ENCODE results near the gene VAV3. TPM values are rescaled to one million over a fixed set of nuclear protein-coding genes. Genes with fewer than 3 reads are reported as not detected.
A peak's percentile ranks its signal among the peaks of the same experiment; 100 is the strongest.

VAV3 gene
- polyA plus RNA-seq, 1 of the 3 experiments (the other 2 are of a cell fraction): not detected

DNA sequence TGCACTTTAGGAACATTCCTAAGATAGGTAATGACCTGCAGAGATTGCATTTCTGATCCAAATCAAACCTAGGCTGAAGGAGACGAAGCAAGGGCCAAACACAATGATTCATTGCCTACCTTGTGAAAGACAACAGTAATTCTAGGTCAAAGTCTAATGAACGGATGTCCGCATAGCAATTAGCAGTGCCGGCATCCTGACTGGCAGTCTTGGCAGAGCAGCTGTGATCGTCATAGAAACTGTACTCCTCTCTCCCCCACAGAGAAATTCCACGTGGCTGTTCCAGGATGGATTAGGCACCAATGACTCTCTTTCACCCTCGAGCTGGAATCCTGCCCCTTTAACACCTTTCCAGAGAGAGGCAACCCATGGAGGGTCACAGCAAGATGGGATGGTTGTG, 28.9 kb upstream of the VAV3 start:
- Histone ChIP-seq H3K9me2 (no peaks in the 10 kb centered on the region), H3K36me3 (replicated peaks in 1 of 2; ENCODE audit: control insufficient read depth in 1 of 2, insufficient read depth in 2 of 2, low read length in 1 of 2) (no peaks in the 10 kb centered on the region), H3K27me3 (ENCODE audit: insufficient read depth) (no peaks in the 10 kb centered on the region), H4K20me1 (ENCODE audit: insufficient read depth) (no peaks in the 10 kb centered on the region), H3K4me1 (ENCODE audit: control insufficient read depth in 1 of 2, insufficient read depth in 2 of 2, low read depth in 1 of 2, low read length in 1 of 2) (no peaks in the 10 kb centered on the region), H3K9me3 (no peaks in the 10 kb centered on the region), H3K4me3 (ENCODE audit: low read depth in 2 of 2, low read length in 1 of 2) (no peak overlapping the region), H3F3A (replicated peaks; ENCODE audit: insufficient read depth) (no peaks in the 10 kb centered on the region), H2AFZ (ENCODE audit: low read depth) (no peak overlapping the region), H3K79me2 (ENCODE audit: insufficient read depth) (no peaks in the 10 kb centered on the region), H3K9ac (no peak overlapping the region), H3K27ac (ENCODE audit: low read depth in 2 of 2, low read length in 1 of 2) (no peak overlapping the region), H3K4me2 (no peak overlapping the region)
- ChIA-PET POLR2A (no interaction called here), CTCF (interaction anchor here (1.1 to 1.5 kb wide), 2 partner anchors 15 to 132 kb away, joined by 3 read pairs; no protein-coding TSS in a partner anchor)
- TF ChIP-seq FOXJ3 (CRISPR knock-in tag; IDR thresholded peaks at IDR 0.05): no peak
- TF ChIP-seq, protein P1, sequence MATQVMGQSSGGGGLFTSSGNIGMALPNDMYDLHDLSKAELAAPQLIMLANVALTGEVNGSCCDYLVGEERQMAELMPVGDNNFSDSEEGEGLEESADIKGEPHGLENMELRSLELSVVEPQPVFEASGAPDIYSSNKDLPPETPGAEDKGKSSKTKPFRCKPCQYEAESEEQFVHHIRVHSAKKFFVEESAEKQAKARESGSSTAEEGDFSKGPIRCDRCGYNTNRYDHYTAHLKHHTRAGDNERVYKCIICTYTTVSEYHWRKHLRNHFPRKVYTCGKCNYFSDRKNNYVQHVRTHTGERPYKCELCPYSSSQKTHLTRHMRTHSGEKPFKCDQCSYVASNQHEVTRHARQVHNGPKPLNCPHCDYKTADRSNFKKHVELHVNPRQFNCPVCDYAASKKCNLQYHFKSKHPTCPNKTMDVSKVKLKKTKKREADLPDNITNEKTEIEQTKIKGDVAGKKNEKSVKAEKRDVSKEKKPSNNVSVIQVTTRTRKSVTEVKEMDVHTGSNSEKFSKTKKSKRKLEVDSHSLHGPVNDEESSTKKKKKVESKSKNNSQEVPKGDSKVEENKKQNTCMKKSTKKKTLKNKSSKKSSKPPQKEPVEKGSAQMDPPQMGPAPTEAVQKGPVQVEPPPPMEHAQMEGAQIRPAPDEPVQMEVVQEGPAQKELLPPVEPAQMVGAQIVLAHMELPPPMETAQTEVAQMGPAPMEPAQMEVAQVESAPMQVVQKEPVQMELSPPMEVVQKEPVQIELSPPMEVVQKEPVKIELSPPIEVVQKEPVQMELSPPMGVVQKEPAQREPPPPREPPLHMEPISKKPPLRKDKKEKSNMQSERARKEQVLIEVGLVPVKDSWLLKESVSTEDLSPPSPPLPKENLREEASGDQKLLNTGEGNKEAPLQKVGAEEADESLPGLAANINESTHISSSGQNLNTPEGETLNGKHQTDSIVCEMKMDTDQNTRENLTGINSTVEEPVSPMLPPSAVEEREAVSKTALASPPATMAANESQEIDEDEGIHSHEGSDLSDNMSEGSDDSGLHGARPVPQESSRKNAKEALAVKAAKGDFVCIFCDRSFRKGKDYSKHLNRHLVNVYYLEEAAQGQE (IDR thresholded peaks at IDR 0.05; ENCODE audit: low read depth, low read length): no peak
- DNase-seq: no peak
- 41% methylated on average over 7 of the region's 7 CpGs for WGBS (ENCODE audit: low lambda C conversion rate)

DNA sequence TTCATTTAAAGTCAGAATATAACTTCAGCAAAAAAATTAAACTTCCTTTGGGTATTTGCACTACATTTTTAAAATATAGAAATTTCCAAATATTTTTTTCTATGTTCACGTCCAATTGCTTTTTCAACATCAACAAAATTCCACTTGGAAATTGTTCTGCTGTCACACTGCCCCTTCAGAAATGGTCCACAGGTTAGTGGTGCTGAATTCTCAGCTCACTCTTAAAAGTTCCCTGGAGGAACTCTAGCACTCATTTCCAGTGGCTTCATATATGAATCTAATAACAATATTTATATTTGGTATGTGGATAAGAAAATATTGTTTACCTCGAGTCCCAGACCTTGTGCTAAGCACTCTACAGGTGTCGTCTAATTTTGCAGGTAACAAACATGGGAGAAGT, 27.4 kb upstream of the VAV3 start:
- 57% methylated on average over 3 of the region's 3 CpGs for WGBS (ENCODE audit: low lambda C conversion rate)
- no peaks in the 10 kb centered on the region for H3K36me3 ChIP-seq (replicated peaks in 1 of 2; ENCODE audit: control insufficient read depth in 1 of 2, insufficient read depth in 2 of 2, low read length in 1 of 2)
- no peak for TF ChIP-seq MXI1 (IDR thresholded peaks at IDR 0.05; ENCODE audit: low read depth, low read length)
- TF ChIP-seq, protein P1 (IDR thresholded peaks at IDR 0.05; ENCODE audit: low read depth, low read length): 0 out of 2 replicates have a peak, but pooled peaks have one; percentile 49
- TF ChIP-seq FOSL2 (IDR thresholded peaks at IDR 0.05; ENCODE audit: borderline replicate concordance, low read depth): no peak
- TF ChIP-seq TCF12 (IDR thresholded peaks at IDR 0.05): no peak
- TF ChIP-seq NFIC (IDR thresholded peaks at IDR 0.05; ENCODE audit: borderline replicate concordance): no peak
- no peak for TF ChIP-seq MEF2A (IDR thresholded peaks at IDR 0.05; ENCODE audit: borderline replicate concordance, low read depth)
- TF ChIP-seq, protein P2, sequence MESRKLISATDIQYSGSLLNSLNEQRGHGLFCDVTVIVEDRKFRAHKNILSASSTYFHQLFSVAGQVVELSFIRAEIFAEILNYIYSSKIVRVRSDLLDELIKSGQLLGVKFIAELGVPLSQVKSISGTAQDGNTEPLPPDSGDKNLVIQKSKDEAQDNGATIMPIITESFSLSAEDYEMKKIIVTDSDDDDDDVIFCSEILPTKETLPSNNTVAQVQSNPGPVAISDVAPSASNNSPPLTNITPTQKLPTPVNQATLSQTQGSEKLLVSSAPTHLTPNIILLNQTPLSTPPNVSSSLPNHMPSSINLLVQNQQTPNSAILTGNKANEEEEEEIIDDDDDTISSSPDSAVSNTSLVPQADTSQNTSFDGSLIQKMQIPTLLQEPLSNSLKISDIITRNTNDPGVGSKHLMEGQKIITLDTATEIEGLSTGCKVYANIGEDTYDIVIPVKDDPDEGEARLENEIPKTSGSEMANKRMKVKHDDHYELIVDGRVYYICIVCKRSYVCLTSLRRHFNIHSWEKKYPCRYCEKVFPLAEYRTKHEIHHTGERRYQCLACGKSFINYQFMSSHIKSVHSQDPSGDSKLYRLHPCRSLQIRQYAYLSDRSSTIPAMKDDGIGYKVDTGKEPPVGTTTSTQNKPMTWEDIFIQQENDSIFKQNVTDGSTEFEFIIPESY (IDR thresholded peaks at IDR 0.05; ENCODE audit: borderline replicate concordance, low read depth): no peak
- no peaks in the 10 kb centered on the region for H3F3A ChIP-seq (replicated peaks; ENCODE audit: insufficient read depth)
- no peaks in the 10 kb centered on the region for H3K9me2 ChIP-seq
- no peaks in the 10 kb centered on the region for H3K27me3 ChIP-seq (ENCODE audit: insufficient read depth)
- H3K9ac ChIP-seq: no peak overlapping the region
- CTCF ChIA-PET: no interaction called here
- H3K27ac ChIP-seq (ENCODE audit: low read depth in 2 of 2, low read length in 1 of 2): no peak overlapping the region
- H3K79me2 ChIP-seq (ENCODE audit: insufficient read depth): no peaks in the 10 kb centered on the region
- H3K9me3 ChIP-seq: no peaks in the 10 kb centered on the region
- H3K4me3 ChIP-seq (ENCODE audit: low read depth in 2 of 2, low read length in 1 of 2): no peak overlapping the region
- no peak overlapping the region for H3K4me2 ChIP-seq
- H4K20me1 ChIP-seq (ENCODE audit: insufficient read depth): no peaks in the 10 kb centered on the region
- H2AFZ ChIP-seq (ENCODE audit: low read depth): no peak overlapping the region
- DNase-seq: no peak
- H3K4me1 ChIP-seq (ENCODE audit: control insufficient read depth in 1 of 2, insufficient read depth in 2 of 2, low read depth in 1 of 2, low read length in 1 of 2): no peaks in the 10 kb centered on the region
- POLR2A ChIA-PET: no interaction called here
